Measurements from ENCODE around the gene SH3TC1. TPM values are rescaled to one million over a fixed set of nuclear protein-coding genes. Genes with fewer than 3 reads are reported as not detected.

The SH3TC1 gene
- total and polyA plus RNA-seq, 4 donors: 6.5 to 34.6 (median 25.8) TPM

DNA sequence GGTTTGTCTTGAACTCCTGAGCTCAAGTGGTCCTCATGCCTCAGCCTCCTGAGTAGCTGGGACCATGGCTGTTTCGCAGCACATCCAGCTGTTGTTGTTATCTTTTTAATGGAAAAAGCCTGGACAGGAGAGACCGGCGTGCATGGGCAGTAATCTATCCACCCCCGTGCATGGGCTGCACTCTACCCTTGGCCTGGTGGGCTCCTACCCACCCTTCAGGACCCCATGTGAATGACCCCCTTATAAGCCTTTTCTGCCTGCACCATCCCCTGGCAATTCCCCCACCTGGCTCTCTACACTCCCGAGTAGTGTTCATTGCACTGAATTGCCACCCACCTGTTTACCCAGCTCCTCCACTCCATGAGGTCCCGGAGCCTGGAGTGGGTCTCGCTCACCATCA, 51.5 kb downstream of the SH3TC1 start:
- no peak overlapping the region for H3K4me3 ChIP-seq (ENCODE audit: low read depth in 1 of 3, low read length in 3 of 3)
- no peak overlapping the region for H3K27ac ChIP-seq (ENCODE audit: low read depth in 1 of 2, low read length in 2 of 2)
- H3K9me3 ChIP-seq (ENCODE audit: control insufficient read depth in 4 of 4, low read length in 3 of 4): no peaks in the 10 kb centered on the region
- WGBS: 93% methylated on average over 7 of the region's 7 CpGs
- H3K9ac ChIP-seq (ENCODE audit: low read depth in 1 of 2, low read length in 2 of 2): no peak overlapping the region
- DNase-seq (ENCODE audit: low spot score): no peak
- peaks cover 13 to 24% (median 18%) of the 10 kb centered on the region in 4 donors for H3K4me1 ChIP-seq (ENCODE audit: control insufficient read depth in 4 of 4, insufficient read depth in 4 of 4, low read length in 3 of 4)
- no peaks in the 10 kb centered on the region for H3K36me3 ChIP-seq (ENCODE audit: control insufficient read depth in 4 of 4, insufficient read depth in 3 of 4, low read depth in 1 of 4, low read length in 3 of 4)
- no peaks in the 10 kb centered on the region for H3K27me3 ChIP-seq (ENCODE audit: control insufficient read depth in 4 of 4, insufficient read depth in 4 of 4, low read length in 3 of 4)
- TF ChIP-seq, protein P1, sequence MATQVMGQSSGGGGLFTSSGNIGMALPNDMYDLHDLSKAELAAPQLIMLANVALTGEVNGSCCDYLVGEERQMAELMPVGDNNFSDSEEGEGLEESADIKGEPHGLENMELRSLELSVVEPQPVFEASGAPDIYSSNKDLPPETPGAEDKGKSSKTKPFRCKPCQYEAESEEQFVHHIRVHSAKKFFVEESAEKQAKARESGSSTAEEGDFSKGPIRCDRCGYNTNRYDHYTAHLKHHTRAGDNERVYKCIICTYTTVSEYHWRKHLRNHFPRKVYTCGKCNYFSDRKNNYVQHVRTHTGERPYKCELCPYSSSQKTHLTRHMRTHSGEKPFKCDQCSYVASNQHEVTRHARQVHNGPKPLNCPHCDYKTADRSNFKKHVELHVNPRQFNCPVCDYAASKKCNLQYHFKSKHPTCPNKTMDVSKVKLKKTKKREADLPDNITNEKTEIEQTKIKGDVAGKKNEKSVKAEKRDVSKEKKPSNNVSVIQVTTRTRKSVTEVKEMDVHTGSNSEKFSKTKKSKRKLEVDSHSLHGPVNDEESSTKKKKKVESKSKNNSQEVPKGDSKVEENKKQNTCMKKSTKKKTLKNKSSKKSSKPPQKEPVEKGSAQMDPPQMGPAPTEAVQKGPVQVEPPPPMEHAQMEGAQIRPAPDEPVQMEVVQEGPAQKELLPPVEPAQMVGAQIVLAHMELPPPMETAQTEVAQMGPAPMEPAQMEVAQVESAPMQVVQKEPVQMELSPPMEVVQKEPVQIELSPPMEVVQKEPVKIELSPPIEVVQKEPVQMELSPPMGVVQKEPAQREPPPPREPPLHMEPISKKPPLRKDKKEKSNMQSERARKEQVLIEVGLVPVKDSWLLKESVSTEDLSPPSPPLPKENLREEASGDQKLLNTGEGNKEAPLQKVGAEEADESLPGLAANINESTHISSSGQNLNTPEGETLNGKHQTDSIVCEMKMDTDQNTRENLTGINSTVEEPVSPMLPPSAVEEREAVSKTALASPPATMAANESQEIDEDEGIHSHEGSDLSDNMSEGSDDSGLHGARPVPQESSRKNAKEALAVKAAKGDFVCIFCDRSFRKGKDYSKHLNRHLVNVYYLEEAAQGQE (IDR thresholded peaks at IDR 0.05): no peak
- TF ChIP-seq FOXA1 (IDR thresholded peaks at IDR 0.05) (no peak), RAD21 (IDR thresholded peaks at IDR 0.05) (no peak), EGR1 (IDR thresholded peaks at IDR 0.05; ENCODE audit: low read depth in 2 of 2) (no peak), SP1 (IDR thresholded peaks at IDR 0.05) (no peak), JUND (IDR thresholded peaks at IDR 0.05) (no peak), FOXA2 (IDR thresholded peaks at IDR 0.05) (no peak), NR2F2 (IDR thresholded peaks at IDR 0.05) (no peak), HNF4A (conservative IDR thresholded peaks at IDR 0.05) (no peak), RXRA (IDR thresholded peaks at IDR 0.05) (no peak), TAF1 (conservative IDR thresholded peaks at IDR 0.05) (no peak), YY1 (IDR thresholded peaks at IDR 0.05) (no peak), HNF4G (IDR thresholded peaks at IDR 0.05) (no peak), GABPA (IDR thresholded peaks at IDR 0.05 in 1 of 2, conservative IDR thresholded peaks at IDR 0.05 in 1 of 2) (no peak)
- TF ChIP-seq, protein P2, sequence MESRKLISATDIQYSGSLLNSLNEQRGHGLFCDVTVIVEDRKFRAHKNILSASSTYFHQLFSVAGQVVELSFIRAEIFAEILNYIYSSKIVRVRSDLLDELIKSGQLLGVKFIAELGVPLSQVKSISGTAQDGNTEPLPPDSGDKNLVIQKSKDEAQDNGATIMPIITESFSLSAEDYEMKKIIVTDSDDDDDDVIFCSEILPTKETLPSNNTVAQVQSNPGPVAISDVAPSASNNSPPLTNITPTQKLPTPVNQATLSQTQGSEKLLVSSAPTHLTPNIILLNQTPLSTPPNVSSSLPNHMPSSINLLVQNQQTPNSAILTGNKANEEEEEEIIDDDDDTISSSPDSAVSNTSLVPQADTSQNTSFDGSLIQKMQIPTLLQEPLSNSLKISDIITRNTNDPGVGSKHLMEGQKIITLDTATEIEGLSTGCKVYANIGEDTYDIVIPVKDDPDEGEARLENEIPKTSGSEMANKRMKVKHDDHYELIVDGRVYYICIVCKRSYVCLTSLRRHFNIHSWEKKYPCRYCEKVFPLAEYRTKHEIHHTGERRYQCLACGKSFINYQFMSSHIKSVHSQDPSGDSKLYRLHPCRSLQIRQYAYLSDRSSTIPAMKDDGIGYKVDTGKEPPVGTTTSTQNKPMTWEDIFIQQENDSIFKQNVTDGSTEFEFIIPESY (IDR thresholded peaks at IDR 0.05): no peak
- TF ChIP-seq, protein P3, sequence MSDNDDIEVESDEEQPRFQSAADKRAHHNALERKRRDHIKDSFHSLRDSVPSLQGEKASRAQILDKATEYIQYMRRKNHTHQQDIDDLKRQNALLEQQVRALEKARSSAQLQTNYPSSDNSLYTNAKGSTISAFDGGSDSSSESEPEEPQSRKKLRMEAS (IDR thresholded peaks at IDR 0.05): no peak
- TF ChIP-seq, protein P4, sequence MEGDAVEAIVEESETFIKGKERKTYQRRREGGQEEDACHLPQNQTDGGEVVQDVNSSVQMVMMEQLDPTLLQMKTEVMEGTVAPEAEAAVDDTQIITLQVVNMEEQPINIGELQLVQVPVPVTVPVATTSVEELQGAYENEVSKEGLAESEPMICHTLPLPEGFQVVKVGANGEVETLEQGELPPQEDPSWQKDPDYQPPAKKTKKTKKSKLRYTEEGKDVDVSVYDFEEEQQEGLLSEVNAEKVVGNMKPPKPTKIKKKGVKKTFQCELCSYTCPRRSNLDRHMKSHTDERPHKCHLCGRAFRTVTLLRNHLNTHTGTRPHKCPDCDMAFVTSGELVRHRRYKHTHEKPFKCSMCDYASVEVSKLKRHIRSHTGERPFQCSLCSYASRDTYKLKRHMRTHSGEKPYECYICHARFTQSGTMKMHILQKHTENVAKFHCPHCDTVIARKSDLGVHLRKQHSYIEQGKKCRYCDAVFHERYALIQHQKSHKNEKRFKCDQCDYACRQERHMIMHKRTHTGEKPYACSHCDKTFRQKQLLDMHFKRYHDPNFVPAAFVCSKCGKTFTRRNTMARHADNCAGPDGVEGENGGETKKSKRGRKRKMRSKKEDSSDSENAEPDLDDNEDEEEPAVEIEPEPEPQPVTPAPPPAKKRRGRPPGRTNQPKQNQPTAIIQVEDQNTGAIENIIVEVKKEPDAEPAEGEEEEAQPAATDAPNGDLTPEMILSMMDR (IDR thresholded peaks at IDR 0.05; ENCODE audit: low read depth, low read length, missing input control): no peak
- TF ChIP-seq, protein P5, sequence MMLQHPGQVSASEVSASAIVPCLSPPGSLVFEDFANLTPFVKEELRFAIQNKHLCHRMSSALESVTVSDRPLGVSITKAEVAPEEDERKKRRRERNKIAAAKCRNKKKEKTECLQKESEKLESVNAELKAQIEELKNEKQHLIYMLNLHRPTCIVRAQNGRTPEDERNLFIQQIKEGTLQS (IDR thresholded peaks at IDR 0.05): no peak
